ENCODE data around the gene KLRC1.
"Not testable (repeated sequence)": the region's sequence is repeated elsewhere in the genome, so short reads cannot be mapped to it uniquely, and the experiment has no call there.

The KLRC1 gene

GRCh38 chr12:10453156-10453555 is at the start of gene KLRC1:
Gene KLRC1 (minus strand): TSS chr12:10453377. CDS start chr12:10451156, 2,221 bp downstream.
- no peak for DNase-seq

DNA sequence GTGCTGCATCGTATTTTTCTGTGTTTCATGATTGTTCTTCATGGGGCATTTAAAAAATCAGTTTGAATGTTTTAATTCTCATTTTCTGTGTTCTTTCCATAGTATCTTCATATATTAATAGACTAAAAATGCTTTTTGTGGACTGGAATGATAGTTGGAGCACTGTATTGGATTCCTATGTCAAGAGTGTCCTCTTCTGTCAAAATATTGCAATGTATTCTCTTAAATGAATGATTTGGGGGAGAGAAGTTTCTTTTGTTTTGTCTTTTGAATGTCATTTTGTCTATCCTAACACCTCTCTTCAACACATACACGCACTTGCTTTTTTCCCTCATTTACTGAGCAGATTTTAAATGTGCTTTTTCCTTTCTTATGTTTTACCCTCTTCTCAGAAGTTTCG is 47.9 kb upstream of the KLRC1 start:
- DNase-seq, result no peak

- no peak for DNase-seq
Measured at GRCh38 chr12:10498042-10498441, 44.9 kb upstream of the KLRC1 start.

GRCh38 chr12:10497602-10498001 is 44.4 kb upstream of the KLRC1 start:
- peak; percentile 17 to 21 for DNase-seq

DNA sequence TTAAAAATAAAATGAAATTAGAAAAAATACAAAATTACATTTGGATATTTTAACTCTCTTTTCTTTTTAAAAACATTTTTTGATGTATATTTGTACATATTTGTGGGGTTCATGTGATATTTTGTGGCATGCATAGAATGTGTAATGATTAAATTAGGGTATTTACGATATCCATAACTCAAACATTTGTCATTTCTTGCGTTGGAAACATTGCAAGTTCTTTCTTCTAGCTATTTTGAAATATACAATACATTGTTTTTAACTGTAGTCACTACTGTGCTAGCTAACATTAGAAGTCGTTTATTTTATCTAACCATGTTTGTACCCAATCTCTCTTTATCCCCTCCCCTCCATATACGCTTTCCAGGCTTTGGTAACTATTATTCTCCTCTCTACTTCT is 38.6 kb upstream of the KLRC1 start:
- DNase-seq, result no peak

- DNase-seq, result not testable (repeated sequence)
Measured at GRCh38 chr12:10487328-10487727, 34.2 kb upstream of the KLRC1 start.

- DNase-seq, result not testable (repeated sequence)
Measured at GRCh38 chr12:10481901-10482300, 28.7 kb upstream of the KLRC1 start.

GRCh38 chr12:10472808-10473207 is 19.6 kb upstream of the KLRC1 start:
- not testable (repeated sequence) for DNase-seq

- no peak for DNase-seq
Measured at GRCh38 chr12:10469701-10470100, 16.5 kb upstream of the KLRC1 start.

GRCh38 chr12:10466311-10466710 is 13.1 kb upstream of the KLRC1 start:
- DNase-seq, result no peak

- DNase-seq, result no peak
Measured at GRCh38 chr12:10457760-10458159, 4.6 kb upstream of the KLRC1 start.

GRCh38 chr12:10456856-10457255 is 3.7 kb upstream of the KLRC1 start:
- no peak for DNase-seq

DNA sequence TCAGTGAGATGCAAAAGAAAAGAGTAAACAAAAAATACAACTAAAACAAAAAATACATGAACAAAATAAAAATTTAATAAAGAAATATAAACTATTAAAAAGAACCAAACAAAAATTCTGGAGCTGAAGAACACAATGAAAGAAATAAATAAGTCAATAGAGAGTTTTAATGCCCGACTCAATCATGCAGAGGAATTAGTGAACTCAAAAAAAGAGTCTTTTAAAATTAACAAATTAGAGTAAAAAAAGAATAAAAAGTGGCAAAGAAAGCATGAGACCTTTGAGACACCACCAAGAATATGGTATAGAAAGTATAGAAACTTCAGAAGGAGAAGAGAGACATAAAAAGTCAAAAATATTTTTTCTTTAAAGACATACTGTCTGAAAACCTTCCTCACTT is 2.6 kb upstream of the KLRC1 start:
- no peak for DNase-seq

- no peak for DNase-seq
Measured at GRCh38 chr12:10454531-10454930, 1.4 kb upstream of the KLRC1 start.

DNA sequence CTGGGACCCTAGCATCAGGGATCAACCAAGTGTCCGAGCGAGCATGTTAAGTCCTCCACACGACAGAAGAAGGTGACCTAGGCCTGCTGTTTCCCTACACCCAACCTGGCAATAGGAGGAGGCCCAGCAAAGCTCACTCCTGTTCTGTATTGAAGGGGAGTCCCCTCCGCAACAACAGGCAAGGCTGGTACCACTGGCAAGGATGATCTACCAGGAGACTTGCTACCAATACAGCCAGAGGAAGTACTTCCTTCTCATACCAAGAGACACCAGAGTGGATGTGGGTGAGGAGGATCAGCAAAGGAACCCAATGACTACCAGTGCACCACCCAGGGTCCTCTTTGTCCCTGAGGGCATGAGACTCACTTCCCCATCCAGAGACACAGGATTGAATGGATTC is 4.9 kb downstream of the KLRC1 start:
- DNase-seq, result no peak

DNA sequence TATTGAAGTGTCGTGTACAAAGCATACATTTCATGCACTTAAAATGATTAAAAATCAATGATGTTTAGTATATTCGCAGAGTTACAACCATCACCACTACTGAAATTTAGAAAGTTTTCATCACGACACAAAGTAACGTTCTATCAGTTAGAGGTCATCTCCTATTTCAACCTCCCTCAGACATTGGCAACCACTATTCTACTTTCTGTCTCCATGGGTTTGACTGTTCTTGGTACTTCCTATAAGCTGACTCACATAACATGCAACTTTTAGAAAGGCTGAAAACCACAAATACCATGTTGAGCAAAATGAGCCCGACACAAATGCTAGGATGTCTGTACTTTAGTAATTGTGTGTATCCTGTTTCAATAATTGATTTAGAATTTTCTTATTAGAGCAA is 7.1 kb downstream of the KLRC1 start:
- DNase-seq, result not testable (repeated sequence)

GRCh38 chr12:10441144-10441543 is 12.0 kb downstream of the KLRC1 start:
- not testable (repeated sequence) for DNase-seq

- DNase-seq, result not testable (repeated sequence)
Measured at GRCh38 chr12:10439608-10440274, 13.4 kb downstream of the KLRC1 start.

DNA sequence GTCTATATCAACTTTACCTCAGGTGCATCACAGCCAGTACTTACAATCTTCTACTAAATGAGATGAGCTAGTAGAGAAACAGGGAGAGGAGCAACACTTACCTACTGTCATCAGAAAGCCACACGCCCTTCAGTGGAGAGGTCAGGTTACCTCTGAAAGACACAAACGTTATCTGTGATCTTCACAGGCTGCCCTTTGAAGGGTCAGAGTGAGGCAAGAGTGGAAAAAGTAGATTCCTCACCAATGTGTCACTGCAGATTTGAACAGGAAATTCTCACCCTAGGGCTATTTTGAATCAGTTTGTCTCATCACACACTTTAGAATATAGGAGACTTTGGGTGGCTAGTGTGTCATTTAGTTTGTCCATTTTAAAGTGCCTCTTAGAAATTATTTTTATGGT is 15.6 kb downstream of the KLRC1 start:
- DNase-seq, result not testable (repeated sequence)

GRCh38 chr12:10435816-10436215 is 17.4 kb downstream of the KLRC1 start, which contains the start of gene KLRC2:
Gene KLRC2 (minus strand): TSS chr12:10436010. CDS start chr12:10435986, 24 bp downstream.
- not testable (repeated sequence) for DNase-seq

GRCh38 chr12:10430623-10431022 is 22.6 kb downstream of the KLRC1 start:
- not testable (repeated sequence) for DNase-seq

DNA sequence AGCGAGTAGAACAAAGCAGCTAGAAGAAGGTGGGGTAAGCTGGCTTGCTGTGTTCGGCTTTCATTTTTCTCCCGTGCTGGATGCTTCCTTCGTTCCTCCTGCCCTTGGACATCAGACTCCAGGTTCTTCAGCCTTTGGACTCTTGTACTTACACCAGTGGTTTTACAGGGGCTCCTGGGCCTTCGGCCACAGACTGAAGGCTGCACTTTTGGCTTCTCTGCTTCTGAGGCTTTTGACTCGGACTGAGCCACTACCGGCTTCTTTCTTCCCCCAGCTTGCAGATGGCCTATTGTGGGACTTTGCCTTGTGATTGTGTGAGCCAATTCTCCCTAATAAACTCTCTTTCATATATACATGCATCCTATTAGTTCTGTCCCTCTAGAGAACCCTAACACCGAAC is 27.2 kb downstream of the KLRC1 start:
- not testable (repeated sequence) for DNase-seq

DNA sequence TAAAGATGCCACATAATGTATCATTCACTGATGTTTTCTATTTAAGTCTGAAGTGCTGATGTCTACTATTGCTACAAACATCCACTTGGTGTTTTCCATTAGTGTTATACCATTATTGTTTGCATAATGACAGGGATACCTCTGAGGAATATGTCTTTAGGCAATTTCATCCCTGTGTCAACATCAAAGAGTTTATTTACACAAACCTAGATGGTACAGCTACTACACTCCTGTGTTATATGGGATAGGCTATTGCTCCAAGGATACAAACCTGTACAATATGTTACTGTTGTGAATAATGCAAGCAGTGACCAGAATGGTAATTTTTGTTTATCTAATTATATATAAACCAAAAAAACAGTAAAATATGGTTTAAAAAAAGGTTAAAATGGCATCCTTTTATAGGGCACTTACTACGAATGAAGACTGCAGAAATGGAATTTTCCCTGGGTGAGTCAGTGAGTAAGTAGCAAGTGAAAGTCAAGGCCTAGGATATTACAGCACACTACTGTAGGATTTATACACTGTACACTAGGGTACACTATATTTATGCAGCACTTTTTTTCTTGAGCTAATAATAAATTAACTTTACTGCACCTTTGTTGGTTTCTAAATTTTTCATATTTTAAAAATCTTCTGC is 28.8 kb downstream of the KLRC1 start:
- DNase-seq, result not testable (repeated sequence)

DNA sequence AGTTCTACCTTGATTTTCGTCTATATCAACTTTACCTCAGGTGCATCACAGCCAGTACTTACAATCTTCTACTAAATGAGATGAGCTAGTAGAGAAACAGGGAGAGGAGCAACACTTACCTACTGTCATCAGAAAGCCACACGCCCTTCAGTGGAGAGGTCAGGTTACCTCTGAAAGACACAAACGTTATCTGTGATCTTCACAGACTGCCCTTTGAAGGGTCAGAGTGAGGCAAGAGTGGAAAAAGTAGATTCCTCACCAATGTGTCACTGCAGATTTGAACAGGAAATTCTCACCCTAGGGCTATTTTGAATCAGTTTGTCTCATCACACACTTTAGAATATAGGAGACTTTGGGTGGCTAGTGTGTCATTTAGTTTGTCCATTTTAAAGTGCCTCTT is 31.0 kb downstream of the KLRC1 start:
- not testable (repeated sequence) for DNase-seq

GRCh38 chr12:10420334-10420733 is 32.8 kb downstream of the KLRC1 start, which contains the start of gene KLRC3:
Gene KLRC3 (minus strand): TSS chr12:10420595. CDS start chr12:10420550, 45 bp downstream.
- not testable (repeated sequence) for DNase-seq

Data from activated CD4-positive, alpha-beta T cell treated with anti-CD3 and anti-CD28 coated beads, Interleukin-2, amount 50 U/mL, for 48 hours (primary cell).